Activated naive CD4-positive, alpha-beta T cell (primary cell): ENCODE results near the gene ICAM2.

Source experiments
- DNase-seq, 4 experiments: peaks; one replicate each; lab custom pipeline; 2025; lab: John Stamatoyannopoulos, UW

Gene ICAM2

DNA sequence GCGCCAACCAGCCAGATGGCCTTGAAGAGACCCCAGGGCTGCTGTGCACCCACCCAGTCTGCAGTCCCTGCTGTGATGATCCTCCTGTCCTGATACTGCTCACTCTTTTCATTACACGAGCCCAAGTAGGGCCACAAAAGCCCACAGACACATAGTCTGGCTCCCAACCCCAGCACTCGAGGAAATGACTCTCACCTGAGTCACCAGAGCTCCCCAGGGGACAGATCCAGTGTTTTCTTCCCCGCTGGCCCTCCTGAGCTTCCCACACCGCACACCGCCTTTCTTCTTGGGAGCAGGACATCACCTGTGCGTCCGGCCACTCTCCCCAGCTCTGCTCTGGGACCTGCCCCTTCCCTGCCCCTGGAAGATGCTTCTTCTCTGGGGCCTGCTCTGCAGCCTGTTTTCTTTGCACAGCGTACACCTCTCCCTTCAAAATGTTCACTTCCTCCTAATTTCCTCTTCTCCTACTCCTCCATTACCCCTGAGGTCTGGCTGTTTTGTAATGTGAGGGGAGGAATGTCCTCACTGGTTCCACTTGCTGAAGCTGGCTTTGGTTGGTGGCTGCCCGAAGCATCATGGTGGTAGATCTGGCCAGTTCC, 45.7 kb downstream of the ICAM2 start:
- DNase-seq = no peak

DNA sequence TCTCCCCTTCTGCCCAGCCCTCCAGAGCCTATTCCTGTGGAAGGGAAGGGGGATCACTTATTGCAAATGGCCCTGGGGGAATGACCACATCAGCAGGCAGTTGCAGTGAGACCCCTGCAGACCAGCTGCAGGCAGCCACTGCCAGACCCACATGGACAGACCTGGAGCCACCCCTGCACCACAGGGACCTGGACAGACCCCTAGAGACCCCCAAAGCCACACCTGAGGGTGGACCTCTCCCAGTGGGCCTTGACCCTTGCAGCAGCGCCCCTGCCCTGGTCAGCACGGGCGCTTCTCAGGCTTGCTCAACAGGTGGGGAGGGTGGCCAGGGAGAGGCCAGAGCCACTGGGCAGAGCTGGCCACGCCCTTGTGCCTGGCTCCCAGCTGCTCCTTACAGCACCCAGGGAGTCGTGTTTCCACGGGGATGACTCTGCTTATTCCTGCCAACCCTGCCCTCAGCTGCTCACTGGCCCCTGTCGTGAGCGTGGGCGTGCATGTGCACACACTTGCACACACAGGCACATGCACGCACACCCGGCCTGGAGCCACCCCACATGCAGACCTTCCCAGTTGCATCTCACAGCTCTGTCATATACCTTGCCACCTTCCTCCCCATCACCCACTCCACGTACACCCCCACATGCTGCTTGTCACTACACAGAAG, 46.4 kb downstream of the ICAM2 start:
- no peak for DNase-seq

DNA sequence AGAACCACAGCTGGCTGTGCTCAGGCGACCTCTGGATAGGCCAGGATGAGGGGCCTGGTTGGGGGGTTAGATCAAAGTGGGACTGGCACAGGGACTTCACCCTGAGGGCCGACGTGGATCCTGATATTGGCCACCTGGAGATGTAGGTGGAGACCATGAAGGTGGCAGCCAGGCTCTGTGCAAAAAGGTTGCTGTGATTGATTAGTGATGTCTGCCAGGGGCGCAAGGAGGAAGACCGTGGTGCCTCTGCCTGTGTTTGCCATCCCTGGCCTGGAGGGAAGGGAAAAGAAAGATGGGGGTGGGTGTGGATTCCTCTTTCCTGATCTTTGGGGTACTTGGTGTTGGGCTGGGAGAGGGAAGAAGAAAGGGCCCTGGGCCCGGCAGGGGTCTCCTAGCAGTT, 47.2 kb downstream of the ICAM2 start:
- DNase-seq = no peak

DNA sequence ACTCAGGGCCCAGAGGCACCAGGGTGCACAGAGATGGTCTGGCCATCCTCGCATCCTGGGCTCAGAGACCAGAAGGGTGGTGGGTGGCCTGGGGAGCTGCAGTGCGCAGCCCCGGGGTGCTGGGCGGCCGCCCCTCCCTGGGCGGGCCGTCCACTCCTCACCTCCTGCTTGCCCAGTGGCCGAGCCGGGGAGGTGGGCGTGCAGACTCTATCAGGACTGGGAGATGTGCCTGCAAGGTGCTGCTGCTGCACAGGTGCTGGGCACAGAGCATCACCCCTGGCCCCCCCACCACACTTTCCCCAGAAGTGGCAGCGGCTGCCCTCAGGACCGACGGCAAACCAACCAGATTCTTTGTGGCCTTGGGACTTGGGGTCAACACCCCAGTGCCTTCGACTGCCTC, 47.6 kb downstream of the ICAM2 start, which contains the start of gene SCN4A:
Gene SCN4A, minus strand, starts transcription at position 123 of the 400 bp plus-strand sequence. Its CDS starts 77 bp downstream, at position 46.
- no peak for DNase-seq

DNA sequence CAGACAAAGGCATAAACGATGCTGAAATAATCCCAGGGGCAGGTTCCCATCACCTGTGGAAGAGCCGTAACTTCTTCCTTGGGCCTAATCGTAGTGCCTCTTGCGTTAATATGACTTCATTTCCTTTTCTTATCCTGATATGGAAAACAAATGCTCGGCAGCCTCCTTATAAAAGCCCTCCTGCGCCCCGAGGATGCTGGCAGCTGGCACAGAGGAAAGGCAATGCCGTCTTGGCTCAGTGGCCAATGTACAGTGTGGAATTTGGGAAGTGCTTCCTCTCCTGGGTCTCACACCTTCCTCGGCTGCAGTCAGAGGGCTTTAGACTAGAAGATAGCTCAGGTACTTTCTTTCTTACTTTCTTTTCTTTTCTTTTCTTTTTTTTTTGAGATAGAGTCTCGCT, 51.2 kb downstream of the ICAM2 start:
- no peak for DNase-seq

DNA sequence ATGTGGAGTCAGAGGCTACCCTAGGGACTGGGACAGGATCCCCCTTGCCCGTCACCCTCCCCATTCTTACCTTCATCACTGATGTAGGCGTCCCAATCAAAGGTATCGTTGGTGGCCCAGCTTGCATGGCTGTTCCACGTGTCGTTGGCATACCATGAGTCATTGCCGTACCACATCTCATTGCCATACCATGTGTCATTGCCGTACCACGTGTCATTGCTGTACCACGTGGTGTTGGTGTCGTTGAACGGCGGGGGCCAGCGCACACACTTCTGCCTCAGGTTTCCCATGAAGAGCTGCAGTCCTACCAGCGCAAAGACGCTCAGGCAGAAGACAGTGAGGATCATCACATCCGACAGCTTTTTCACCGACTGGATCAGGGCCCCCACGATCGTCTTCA, 52.5 kb downstream of the ICAM2 start:
- DNase-seq = no peak

DNA sequence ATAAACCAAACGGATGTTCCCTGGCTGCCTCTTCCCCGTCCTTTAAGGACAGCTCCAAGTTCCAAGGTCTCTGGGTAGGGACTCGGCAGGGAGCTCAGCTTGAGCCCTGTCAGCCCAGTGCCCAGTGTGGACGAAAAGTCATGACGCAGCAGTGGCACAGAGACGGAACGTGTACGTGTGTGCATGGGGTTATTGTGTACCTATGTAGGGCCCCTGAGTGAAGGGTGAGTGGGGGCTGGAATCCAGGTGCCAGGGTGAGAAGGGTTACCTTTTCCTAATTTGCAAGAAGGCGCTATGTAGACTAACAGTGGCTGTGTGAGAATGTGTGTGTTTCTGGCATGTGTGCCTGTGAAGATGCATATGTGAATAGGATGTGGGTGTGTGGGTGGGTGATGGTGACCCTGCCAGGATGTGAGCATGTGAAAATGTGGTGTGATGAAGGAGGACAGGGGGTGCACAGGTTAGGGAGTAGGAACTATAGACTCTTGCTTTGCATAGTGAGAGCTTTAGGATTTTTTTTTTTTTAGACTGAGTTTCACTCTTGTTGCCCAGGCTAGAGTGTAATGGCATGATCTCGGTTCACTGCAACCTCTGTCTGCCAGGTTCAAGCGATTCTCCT, 53.7 kb downstream of the ICAM2 start:
- peak in 2 of 4 experiments; percentile 4 to 9 for DNase-seq

DNA sequence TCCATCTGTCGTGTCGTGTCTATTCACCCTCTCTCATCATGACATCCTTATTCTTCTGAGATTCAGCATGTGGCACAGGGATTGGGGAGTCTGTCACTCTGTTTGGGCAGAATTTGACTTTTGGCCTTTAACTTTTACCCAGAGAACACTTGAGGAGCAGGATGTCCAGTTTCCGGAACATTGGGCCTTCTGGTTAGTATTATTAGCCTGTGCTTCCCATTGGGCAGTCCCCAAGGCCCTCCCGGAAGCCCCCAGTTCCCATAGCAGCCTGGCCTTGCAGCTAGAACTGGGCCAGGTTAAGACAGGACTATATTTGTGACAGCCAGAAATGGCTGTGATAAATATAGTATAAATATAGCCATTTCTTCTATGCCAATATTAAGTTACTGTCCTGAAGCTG, 57.3 kb downstream of the ICAM2 start:
- no peak for DNase-seq

DNA sequence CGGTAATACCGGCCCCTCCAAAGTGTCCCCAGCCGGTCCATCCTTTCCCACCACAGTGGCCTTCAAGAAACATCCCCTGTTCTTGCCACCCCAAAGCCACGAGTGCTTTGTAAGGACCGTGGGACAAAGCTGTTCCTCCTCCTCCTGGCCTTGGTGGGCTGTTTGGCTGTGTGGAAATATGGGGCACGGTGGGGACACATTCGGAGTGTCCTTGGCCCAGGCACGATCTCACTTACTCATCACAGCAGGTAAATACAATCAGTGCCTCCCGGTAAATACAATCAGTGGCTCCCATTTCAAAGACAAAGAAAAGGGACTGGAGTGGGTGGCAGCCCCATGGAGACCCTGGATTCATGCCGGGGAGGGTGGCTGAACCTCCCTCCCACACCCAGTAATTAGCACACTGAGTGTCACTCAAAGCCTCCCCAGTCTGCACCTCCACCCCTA, 58.1 kb downstream of the ICAM2 start:
- no peak for DNase-seq

DNA sequence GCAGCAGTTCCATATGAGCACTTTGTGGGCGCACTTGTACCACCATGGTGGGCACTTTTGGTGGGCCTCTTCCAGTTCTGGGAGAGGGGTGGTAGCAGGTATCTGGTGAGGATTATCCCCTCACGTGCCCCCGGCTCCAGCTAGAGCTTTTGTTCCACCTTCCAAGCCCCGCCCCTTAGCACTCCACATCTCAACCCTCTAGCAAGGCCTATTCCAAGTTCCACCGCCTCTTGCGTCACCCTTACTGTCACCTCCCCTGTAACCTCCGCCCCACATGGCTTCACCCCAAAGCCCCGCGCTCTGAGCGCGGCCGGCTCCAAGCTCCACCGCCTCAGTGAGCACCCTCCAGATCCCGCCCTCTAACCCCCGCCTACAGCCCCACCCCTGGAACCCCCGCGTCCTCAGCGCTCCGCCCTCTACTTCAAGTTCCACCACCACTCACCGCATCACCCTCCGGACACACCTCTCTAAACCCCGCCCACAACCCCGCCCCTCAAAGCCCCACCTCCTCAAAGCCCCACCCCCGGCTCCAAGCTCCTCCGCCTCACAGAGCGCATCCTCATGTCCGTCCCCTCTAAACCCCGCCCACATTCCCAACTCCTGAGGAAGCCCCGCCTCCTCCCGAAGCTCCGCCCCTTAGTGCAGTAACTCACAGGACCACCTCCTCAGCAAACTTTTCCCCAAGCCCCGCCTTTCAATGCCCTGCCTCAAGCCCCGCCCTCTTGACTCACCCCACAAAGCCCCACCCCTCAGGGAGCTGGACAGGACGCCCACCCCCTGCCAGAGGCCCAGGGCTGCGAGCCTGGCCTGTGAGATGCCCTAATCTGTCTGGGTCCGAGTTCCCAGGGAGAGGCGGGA, 58.8 kb downstream of the ICAM2 start:
- DNase-seq = no peak

DNA sequence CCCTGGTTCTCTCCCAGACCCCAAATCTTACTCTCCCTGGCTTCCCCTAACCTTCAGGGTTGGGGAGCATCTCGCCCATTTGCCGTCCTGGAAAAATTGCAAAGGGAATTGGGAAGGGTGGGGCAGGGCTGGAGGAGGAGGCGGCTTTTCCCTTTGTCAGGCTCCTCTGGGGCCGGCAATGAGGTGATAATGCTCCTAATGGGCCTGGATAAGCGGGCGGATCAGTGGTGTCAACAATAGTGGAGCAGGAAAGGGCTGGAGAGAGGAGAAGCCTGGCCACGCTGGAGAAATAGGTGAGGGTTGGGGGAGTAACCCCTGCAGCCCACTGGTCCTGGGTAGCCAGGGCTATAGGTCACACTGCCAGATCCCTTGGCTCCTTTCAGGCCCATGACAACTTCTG, 60.0 kb downstream of the ICAM2 start:
- no peak for DNase-seq

DNA sequence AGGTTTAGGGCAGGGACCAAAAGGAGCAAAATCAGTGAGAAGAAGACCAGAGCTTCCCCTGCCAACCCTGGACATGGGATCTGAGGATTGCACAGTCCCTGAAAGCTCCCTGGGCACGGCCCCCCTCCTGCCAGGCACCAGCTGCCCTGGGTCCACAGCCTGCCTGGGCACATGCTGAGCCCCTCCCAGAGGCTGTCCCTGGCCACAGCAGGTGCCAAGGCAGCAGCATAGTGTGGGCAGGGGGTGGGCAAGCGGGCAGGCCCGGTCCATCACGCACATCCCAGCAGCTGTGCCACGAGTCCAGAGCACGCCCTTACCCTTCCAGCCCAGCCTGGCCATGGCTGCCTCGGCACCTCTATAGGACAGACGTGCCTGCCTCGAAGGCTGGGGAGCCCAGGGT, 60.4 kb downstream of the ICAM2 start:
- DNase-seq = no peak

DNA sequence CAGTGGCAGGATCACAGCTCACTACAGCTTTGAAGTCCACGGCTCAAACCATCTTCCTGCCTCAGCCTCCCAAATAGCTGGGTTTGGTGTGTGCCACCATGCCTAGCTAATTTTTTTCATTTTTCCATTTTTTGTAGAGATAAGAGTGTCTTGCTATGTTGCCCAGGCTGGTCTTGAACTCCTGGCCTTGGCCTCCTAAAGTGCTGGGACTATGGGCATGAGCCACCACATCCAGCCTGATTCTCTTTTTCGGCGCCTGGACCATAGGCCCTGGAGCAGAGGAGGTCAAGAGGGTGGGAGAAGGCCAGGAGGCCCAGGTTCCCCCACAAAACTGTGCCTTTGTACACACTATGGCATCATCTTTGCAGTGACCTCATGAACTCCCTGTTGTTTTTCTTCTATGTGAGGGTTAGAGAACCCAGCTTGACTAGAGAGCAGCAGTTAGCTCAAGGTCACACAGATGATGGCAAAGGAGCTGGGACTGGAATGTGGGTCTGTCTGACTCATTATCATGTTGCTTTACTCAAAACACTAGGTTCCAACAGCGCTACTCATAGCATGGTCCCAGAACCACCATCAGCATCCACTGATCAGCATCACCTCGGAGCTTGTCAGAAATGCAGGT, 64.0 kb downstream of the ICAM2 start:
- DNase-seq = no peak

DNA sequence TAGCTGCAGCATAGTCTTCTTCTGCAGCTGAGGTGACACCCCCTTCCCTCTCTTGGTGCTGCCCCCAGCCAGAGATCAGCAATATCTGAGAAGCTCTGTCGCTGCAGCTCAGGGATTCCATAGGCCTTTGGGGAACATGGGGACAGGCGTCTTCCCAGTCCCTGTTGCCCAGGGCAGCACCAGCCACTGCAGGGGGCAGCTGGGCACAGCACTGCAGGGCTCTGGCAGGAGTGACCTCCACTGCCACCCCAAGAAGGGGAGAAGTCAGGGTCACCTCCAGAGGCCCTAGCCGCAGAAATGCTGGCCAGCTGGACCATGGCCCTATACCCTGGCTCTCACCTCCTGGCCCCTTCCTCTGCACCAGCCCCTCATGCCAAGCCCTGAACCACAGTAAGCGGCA, 64.6 kb downstream of the ICAM2 start:
- DNase-seq = no peak

DNA sequence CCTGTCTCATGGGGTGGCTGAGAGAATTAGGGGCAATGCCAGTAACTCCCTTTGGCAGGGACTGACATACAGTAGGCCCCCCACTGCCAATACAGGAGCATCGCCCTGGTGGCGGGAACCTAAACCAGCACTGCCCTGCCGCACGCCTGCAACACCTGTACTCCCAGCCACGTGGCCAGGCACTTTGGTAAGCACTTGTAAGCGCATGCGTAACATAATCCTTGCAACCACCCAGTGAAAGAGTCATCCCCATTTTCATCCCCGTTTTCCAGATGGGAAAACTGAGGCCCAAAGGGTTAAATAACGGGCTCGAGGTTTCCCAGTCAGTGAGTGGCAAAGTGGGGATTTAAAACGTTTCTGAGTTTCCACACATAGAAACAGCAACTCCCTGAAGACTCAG, 65.2 kb downstream of the ICAM2 start:
- no peak for DNase-seq

DNA sequence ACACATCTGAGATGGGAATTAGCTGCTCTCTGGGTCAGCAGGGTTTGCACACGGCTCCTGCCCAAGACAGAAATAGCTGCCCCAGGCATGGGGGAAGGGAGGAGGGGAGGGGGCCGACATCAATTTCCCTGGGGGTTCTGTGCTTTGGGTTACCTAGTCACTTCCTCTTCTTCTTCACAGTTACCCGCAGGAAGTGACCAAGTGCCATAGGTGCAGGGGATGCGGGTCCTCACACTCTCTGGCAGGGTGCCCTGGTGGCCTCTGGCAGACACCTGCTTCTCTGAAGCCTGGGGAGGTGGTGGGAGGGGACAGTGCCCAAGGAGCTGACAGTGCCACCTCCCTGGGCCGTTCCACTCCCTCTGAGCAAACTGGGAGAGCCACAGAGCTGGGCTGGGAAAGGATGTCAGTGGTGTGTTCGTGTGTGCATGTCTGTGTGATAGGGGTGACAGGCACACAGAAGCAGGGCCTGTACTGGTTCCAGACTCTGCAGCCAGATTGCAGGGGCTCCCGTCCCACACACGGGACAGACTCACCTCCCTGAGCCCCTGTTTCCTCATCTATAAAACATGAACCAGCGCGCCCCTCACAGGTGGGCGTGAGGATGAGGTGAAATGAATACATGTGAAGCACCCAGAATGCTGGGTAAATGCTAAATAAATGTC, 65.9 kb downstream of the ICAM2 start:
- peak in 1 of 4 experiments; percentile 23 for DNase-seq
